Neural cell (in vitro differentiated cells): ENCODE results near the gene ITGBL1.

Source experiments
- EZH2 ChIP-seq: fragments of 200-600, 300-800 bp; shearing (Covaris generic), sonication (generic); IDR thresholded peaks from 2 replicates; pipeline ENCODE4 v1.6.1; 2014; ENCODE audit warnings: antibody characterized with exemption, low read length, borderline replicate concordance, mild to moderate bottlenecking; ENCODE audit not compliant: insufficient read depth, poor library complexity, severe bottlenecking
- POLR2AphosphoS5 ChIP-seq: IDR thresholded peaks from 2 replicates; pipeline ENCODE4 v1.6.1; 2012
- RAD21 ChIP-seq: fragments of 450-650 bp; conservative IDR thresholded peaks from 2 replicates; pipeline ENCODE4 v1.6.1; 2014; ENCODE audit warnings: antibody characterized with exemption, mild to moderate bottlenecking, moderate library complexity
- SMC3 ChIP-seq: fragments of 450-650 bp; conservative IDR thresholded peaks from 2 replicates; pipeline ENCODE4 v1.6.1; 2014; ENCODE audit warnings: antibody characterized with exemption, mild to moderate bottlenecking, moderate library complexity; ENCODE audit not compliant: poor library complexity
- TF ChIP-seq, protein P1 (sequence below): fragments of 450-650 bp; IDR thresholded peaks from 2 replicates; pipeline ENCODE4 v1.5.1; 2014; ENCODE audit warnings: antibody characterized with exemption, mild to moderate bottlenecking, moderate library complexity; ENCODE audit not compliant: poor library complexity, severe bottlenecking

DNA sequence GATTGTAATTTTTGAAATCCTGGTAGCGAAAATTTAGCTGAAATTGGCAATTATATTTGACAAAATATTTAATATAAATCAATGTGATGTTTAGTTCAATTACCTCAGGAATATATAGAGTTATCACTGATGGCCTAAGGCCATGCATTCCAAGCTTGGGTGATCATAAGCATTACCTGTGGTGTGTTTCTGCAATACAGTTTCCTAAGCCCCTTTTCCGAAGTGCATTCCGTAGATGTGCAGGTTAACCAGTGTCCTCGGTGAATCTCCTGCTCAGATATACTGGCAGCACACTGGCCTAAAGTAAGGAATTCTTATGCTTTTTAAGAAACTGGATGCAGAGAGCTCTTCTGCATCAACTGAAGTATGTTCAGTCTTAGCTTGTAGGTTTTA, 35.0 kb downstream of the ITGBL1 start:
- TF ChIP-seq, protein P1, sequence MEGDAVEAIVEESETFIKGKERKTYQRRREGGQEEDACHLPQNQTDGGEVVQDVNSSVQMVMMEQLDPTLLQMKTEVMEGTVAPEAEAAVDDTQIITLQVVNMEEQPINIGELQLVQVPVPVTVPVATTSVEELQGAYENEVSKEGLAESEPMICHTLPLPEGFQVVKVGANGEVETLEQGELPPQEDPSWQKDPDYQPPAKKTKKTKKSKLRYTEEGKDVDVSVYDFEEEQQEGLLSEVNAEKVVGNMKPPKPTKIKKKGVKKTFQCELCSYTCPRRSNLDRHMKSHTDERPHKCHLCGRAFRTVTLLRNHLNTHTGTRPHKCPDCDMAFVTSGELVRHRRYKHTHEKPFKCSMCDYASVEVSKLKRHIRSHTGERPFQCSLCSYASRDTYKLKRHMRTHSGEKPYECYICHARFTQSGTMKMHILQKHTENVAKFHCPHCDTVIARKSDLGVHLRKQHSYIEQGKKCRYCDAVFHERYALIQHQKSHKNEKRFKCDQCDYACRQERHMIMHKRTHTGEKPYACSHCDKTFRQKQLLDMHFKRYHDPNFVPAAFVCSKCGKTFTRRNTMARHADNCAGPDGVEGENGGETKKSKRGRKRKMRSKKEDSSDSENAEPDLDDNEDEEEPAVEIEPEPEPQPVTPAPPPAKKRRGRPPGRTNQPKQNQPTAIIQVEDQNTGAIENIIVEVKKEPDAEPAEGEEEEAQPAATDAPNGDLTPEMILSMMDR, result no peak
- TF ChIP-seq EZH2, result no peak
- no peak for TF ChIP-seq SMC3
- TF ChIP-seq POLR2AphosphoS5, result no peak
- no peak for TF ChIP-seq RAD21
